Esophagus muscularis mucosa (tissue), 4 donors: ENCODE measurements around the gene OSBPL2. TPM values are rescaled to one million over a fixed set of nuclear protein-coding genes. Genes with fewer than 3 reads are reported as not detected.

Experiments used
- DNase-seq: peaks from one replicate; pipeline ENCODE4 v3.0.0-alpha.2; 2017; ENCODE audit errors: extremely low spot score
- H3K27ac ChIP-seq, 4 donors: fragments of 200-600 bp; sonication (generic); replicated peaks in 1 of 4; 1 replicate in 3 of 4; 2 replicates in 1 of 4; pipeline ENCODE4 v1.5.1; 2016 to 2019; ENCODE audit warnings: mild to moderate bottlenecking in 1 of 4
- H3K27me3 ChIP-seq, 4 donors: fragments of 200-600 bp; sonication (generic); one replicate each; pipeline versions ENCODE4 v1.5.1 to v1.6.0; 2016 to 2019
- H3K36me3 ChIP-seq, 4 donors: fragments of 200-600 bp; sonication (generic); one replicate each; pipeline ENCODE4 v1.5.1; 2016 to 2019
- H3K4me1 ChIP-seq, 4 donors: fragments of 200-600 bp; sonication (generic); one replicate each; pipeline ENCODE4 v1.5.1; 2016 to 2019
- H3K4me3 ChIP-seq, 4 donors: fragments of 200-600 bp; sonication (generic); 1 replicate in 2 of 4; 2 replicates in 2 of 4; pipeline ENCODE4 v1.5.1; 2016 to 2019; ENCODE audit warnings: mild to moderate bottlenecking in 4 of 4, moderate library complexity in 1 of 4
- H3K9me3 ChIP-seq, 4 donors: fragments of 200-600 bp; sonication (generic); 1 replicate in 3 of 4; 2 replicates in 1 of 4; pipeline ENCODE4 v1.5.1; 2016 to 2019
- EP300 ChIP-seq: sonication (generic); formaldehyde crosslinking; IDR thresholded peaks from one replicate; pipeline ENCODE4 v1.6.1; 2017; ENCODE audit warnings: antibody characterized with exemption
- POLR2A ChIP-seq: fragments of 450-650 bp; IDR thresholded peaks from one replicate; pipeline ENCODE4 v1.6.1; 2017; ENCODE audit warnings: antibody characterized with exemption, moderate library complexity, mild to moderate bottlenecking, low read depth
- POLR2AphosphoS5 ChIP-seq, 2 donors: sonication (generic); formaldehyde crosslinking; IDR thresholded peaks; one replicate each; pipeline ENCODE4 v1.6.1; 2017; ENCODE audit warnings: antibody characterized with exemption in 2 of 2
- WGBS: methylation state at CpG from one replicate; pipeline ENCODE4 v1.1.5; 2018; 5-methylcytosine and 5-hydroxymethylcytosine counted together
- intact Hi-C: fragments of 100-400 bp; cut with DNase I; formaldehyde crosslinking; loops from one replicate; pipeline ENCODE4 v1.15.1; 2023
- total RNA-seq, 4 donors: library from RNA; depleted of rRNA; stranded (reverse); fragments of >200 nt; gene quantifications; one replicate each; pipeline versions ENCODE4 v1.1.0 to v1.2.1, GENCODE V29; 2016
- TF ChIP-seq, protein P1 (sequence below), 3 experiments: fragments of 200-600 bp in 2 of 3; fragments of 450-650 bp in 1 of 3; sonication (generic) in 2 of 3; IDR thresholded peaks; one replicate each; pipeline ENCODE4 v1.5.1; 2017 to 2019; ENCODE audit warnings: antibody characterized with exemption in 3 of 3, mild to moderate bottlenecking in 2 of 3, moderate library complexity in 1 of 3

The OSBPL2 gene
- total RNA-seq, 4 donors from 2014 or later: 34.5 to 52.7 (median 44.2) TPM

DNA sequence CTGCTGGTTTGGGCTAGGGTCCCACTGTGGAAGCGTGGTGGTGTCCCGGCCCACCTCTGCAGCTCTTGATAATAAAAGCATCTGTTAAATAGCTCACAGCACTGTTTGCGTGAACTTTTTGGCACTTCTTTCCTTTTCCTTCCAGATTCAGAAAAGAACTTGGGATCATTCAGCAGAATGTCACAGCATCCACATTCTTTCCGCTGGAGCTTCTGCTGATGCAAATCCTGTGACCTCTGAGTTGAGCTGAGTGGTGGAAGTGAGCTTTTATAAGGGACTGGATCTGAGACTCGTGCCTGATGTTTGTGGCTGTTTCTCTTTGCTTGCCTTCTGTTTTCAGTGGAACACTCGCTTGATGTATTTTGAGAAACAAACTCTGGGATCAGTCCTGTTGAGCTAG is 3.9 kb downstream of the OSBPL2 start:
- intact Hi-C loops: no loop called here
- peak overlapping the region in 2 of 4 donors; percentile 7 to 22 for H3K27ac ChIP-seq

GRCh38 chr20:62243106-62243505 is 4.8 kb downstream of the OSBPL2 start:
- H3K27ac ChIP-seq: no peak overlapping the region
- no peaks in the 10 kb centered on the region for H3K27me3 ChIP-seq
- no peak for TF ChIP-seq EP300
- TF ChIP-seq POLR2A: no peak
- H3K36me3 ChIP-seq: peaks cover 0 to 19% (median 6%) of the 10 kb centered on the region in 4 donors
- 95% methylated on average over 8 of the region's 22 CpGs for WGBS
- peaks cover 58 to 72% (median 63%) of the 10 kb centered on the region in 4 donors for H3K4me1 ChIP-seq
- intact Hi-C loops: no loop called here
- no peak overlapping the region for H3K4me3 ChIP-seq
- H3K9me3 ChIP-seq: no peaks in the 10 kb centered on the region
- DNase-seq: no peak

More for the DNA sequence above, 3.9 kb downstream of the OSBPL2 start:
- Histone ChIP-seq H3K27me3 (no peaks in the 10 kb centered on the region), H3K36me3 (peaks cover 0 to 19% (median 6%) of the 10 kb centered on the region in 4 donors), H3K9me3 (no peaks in the 10 kb centered on the region), H3K4me3 (no peak overlapping the region), H3K4me1 (peaks cover 60 to 72% (median 66%) of the 10 kb centered on the region in 4 donors)
- TF ChIP-seq EP300: no peak
- no peak for TF ChIP-seq POLR2A
- no peak for TF ChIP-seq POLR2AphosphoS5 (IDR thresholded peaks at IDR 0.05)
- TF ChIP-seq, protein P1, sequence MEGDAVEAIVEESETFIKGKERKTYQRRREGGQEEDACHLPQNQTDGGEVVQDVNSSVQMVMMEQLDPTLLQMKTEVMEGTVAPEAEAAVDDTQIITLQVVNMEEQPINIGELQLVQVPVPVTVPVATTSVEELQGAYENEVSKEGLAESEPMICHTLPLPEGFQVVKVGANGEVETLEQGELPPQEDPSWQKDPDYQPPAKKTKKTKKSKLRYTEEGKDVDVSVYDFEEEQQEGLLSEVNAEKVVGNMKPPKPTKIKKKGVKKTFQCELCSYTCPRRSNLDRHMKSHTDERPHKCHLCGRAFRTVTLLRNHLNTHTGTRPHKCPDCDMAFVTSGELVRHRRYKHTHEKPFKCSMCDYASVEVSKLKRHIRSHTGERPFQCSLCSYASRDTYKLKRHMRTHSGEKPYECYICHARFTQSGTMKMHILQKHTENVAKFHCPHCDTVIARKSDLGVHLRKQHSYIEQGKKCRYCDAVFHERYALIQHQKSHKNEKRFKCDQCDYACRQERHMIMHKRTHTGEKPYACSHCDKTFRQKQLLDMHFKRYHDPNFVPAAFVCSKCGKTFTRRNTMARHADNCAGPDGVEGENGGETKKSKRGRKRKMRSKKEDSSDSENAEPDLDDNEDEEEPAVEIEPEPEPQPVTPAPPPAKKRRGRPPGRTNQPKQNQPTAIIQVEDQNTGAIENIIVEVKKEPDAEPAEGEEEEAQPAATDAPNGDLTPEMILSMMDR (IDR thresholded peaks at IDR 0.05): no peak
- DNase-seq: no peak
- 65% methylated on average over 6 of the region's 6 CpGs for WGBS

DNA sequence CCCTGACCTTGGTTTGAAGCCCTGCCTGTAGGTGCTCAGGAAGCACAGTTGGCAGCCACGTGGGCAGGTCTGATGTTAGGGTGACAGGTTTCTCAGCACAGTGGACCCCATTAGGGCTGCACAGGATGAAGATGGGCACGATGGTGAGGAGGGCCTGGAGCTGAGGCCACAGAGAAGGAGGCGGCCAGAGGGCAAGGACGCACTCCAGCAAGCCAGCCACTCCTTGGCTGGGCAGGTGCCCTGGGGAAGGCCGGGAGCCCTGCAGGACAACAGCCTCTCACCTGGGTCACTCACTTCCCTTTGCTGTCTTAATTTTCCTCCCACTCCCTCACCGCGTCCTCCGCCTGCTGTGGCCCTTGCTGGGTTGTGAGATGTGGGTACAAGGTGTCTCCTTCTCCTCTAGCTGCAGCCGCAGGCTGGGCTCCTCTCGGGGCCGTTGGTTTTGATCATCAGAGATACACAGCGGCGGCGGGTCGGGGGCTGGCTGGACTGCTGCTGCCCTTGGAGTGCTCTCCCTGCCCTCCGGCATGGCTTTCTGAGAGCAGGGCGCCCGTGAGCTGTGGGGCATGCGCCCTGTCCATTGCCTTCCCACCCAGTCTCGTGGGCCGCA is 5.7 kb downstream of the OSBPL2 start:
- intact Hi-C loops: no loop called here

DNA sequence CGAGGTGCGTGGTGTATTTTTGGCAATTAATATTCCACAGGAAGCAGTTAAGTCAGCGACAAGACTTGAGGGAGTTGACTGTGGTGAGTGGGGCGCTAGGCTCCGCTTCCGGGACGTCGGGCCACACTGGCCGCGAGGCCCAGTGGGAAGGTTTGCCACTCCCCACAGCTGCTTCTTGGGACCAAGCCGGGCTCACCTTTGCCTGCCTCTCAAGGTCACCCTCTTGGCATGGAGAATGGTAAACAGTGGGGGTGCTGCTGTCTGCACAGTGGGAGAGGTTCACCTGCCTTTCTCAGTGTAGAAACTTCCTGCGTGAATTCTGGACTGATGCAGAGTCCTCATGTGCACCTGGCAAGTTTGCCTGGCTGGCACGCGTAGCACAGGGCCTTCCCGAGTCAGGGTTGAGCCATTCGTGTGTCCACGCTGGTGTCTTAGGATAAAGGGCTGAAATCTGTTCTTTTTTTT is 6.4 kb downstream of the OSBPL2 start:
- TF ChIP-seq POLR2A (no peak), POLR2AphosphoS5 (IDR thresholded peaks at IDR 0.05) (no peak)
- no peaks in the 10 kb centered on the region for H3K27me3 ChIP-seq
- H3K9me3 ChIP-seq: no peaks in the 10 kb centered on the region
- no peak overlapping the region for H3K4me3 ChIP-seq
- H3K4me1 ChIP-seq: peaks cover 49 to 66% (median 55%) of the 10 kb centered on the region in 4 donors
- intact Hi-C loops: no loop called here
- no peak overlapping the region for H3K27ac ChIP-seq
- 89% methylated on average over 17 of the region's 17 CpGs for WGBS
- H3K36me3 ChIP-seq: peaks cover 0 to 19% (median 6%) of the 10 kb centered on the region in 4 donors
- DNase-seq: no peak

More for the DNA sequence above, 5.7 kb downstream of the OSBPL2 start:
- no peaks in the 10 kb centered on the region for H3K27me3 ChIP-seq
- DNase-seq: no peak
- H3K36me3 ChIP-seq: peaks cover 0 to 19% (median 6%) of the 10 kb centered on the region in 4 donors
- no peak overlapping the region for H3K4me3 ChIP-seq
- no peaks in the 10 kb centered on the region for H3K9me3 ChIP-seq
- peak overlapping the region in 1 of 4 donors; percentile 20 for H3K27ac ChIP-seq
- 79% methylated on average over 21 of the region's 21 CpGs for WGBS
- peaks cover 56 to 72% (median 61%) of the 10 kb centered on the region in 4 donors for H3K4me1 ChIP-seq
- no peak for TF ChIP-seq POLR2A
- TF ChIP-seq, protein P1 (IDR thresholded peaks at IDR 0.05): no peak
- no peak for TF ChIP-seq EP300
- TF ChIP-seq POLR2AphosphoS5 (IDR thresholded peaks at IDR 0.05): no peak

- no peaks in the 10 kb centered on the region for H3K27me3 ChIP-seq
- peaks cover 37 to 67% (median 50%) of the 10 kb centered on the region in 4 donors for H3K4me1 ChIP-seq
- DNase-seq: no peak
- no peak overlapping the region for H3K27ac ChIP-seq
- no peak overlapping the region for H3K4me3 ChIP-seq
- 88% methylated on average over 16 of the region's 19 CpGs for WGBS
- intact Hi-C loops: no loop called here
- H3K9me3 ChIP-seq: no peaks in the 10 kb centered on the region
- H3K36me3 ChIP-seq: peaks cover 0 to 19% (median 6%) of the 10 kb centered on the region in 4 donors
- no peak for TF ChIP-seq POLR2A
- no peak for TF ChIP-seq EP300
- TF ChIP-seq POLR2AphosphoS5 (IDR thresholded peaks at IDR 0.05): no peak
- TF ChIP-seq, protein P1 (IDR thresholded peaks at IDR 0.05): no peak
These were observed 7.6 kb downstream of the OSBPL2 start for GRCh38 chr20:62245911-62246280.
